Mesenchymal stem cell (in vitro differentiated cells and primary cell): Measurements from ENCODE around the gene RSPH4A.
"Not testable (repeated sequence)": the region's sequence is repeated elsewhere in the genome, so short reads cannot be mapped to it uniquely, and the experiment has no call there.

Experiments used
- DNase-seq: peaks from one replicate; pipeline ENCODE4 v3.0.0-alpha.2; 2013
- H2AFZ ChIP-seq: one replicate; pipeline ENCODE4 v1.6.1; 2013; ENCODE audit warnings: low read depth, mild to moderate bottlenecking, control low read depth, inconsistent platforms, low read length, moderate library complexity
- H2AK5ac ChIP-seq: 2 replicates; pipeline ENCODE4 v1.6.1; 2013; ENCODE audit warnings: low read length, moderate library complexity, mild to moderate bottlenecking, inconsistent platforms; ENCODE audit not compliant: severe bottlenecking
- H2BK120ac ChIP-seq: one replicate; pipeline ENCODE4 v1.6.1; 2013; ENCODE audit warnings: low read depth, mild to moderate bottlenecking, inconsistent platforms, low read length, moderate library complexity
- H2BK12ac ChIP-seq, 2 experiments: one replicate each; pipeline ENCODE4 v1.6.1; 2013; ENCODE audit warnings: inconsistent platforms in 2 of 2, low read length in 2 of 2, mild to moderate bottlenecking in 2 of 2, moderate library complexity in 2 of 2, control low read depth in 1 of 2
- H2BK15ac ChIP-seq: one replicate; pipeline ENCODE4 v1.6.1; 2013; ENCODE audit warnings: mild to moderate bottlenecking, low read depth, inconsistent platforms; ENCODE audit not compliant: poor library complexity, severe bottlenecking
- H2BK5ac ChIP-seq: 2 replicates; pipeline ENCODE4 v1.6.1; 2013; ENCODE audit warnings: low read depth, mild to moderate bottlenecking, low read length, control low read depth, inconsistent platforms; ENCODE audit not compliant: poor library complexity, severe bottlenecking
- H3K14ac ChIP-seq, 2 experiments: one replicate each; pipeline ENCODE4 v1.6.1; 2013; ENCODE audit warnings: inconsistent platforms in 2 of 2, low read length in 2 of 2, control low read depth in 1 of 2, mild to moderate bottlenecking in 1 of 2, moderate library complexity in 1 of 2
- H3K18ac ChIP-seq, 2 experiments: one replicate each; pipeline ENCODE4 v1.6.1; 2013; ENCODE audit warnings: inconsistent platforms in 2 of 2, low read length in 2 of 2, control low read depth in 1 of 2, low read depth in 1 of 2, mild to moderate bottlenecking in 1 of 2
- H3K23ac ChIP-seq, 2 experiments: one replicate each; pipeline ENCODE4 v1.6.1; 2013; ENCODE audit warnings: inconsistent platforms in 2 of 2, low read length in 2 of 2, mild to moderate bottlenecking in 2 of 2, moderate library complexity in 2 of 2, control low read depth in 1 of 2
- H3K27ac ChIP-seq: 2 replicates; pipeline ENCODE4 v1.5.1; 2013; ENCODE audit warnings: mild to moderate bottlenecking, moderate library complexity, low read length, control low read depth, inconsistent platforms; ENCODE audit not compliant: poor library complexity, severe bottlenecking
- H3K27me3 ChIP-seq, 2 experiments: 2 replicates each; pipeline versions ENCODE4 v1.6.1 to v1.7.0; 2013; ENCODE audit warnings: low read length in 2 of 2, mild to moderate bottlenecking in 2 of 2, moderate library complexity in 2 of 2, control low read depth in 1 of 2, inconsistent platforms in 1 of 2; ENCODE audit not compliant: control insufficient read depth in 1 of 2, insufficient read depth in 1 of 2
- H3K36me3 ChIP-seq, 2 experiments: 2 replicates each; pipeline versions ENCODE4 v1.6.1 to v1.7.0; 2013; ENCODE audit warnings: low read length in 2 of 2, control low read depth in 1 of 2, inconsistent platforms in 1 of 2, low read depth in 1 of 2, mild to moderate bottlenecking in 1 of 2; ENCODE audit not compliant: insufficient read depth in 2 of 2, control insufficient read depth in 1 of 2
- H3K4ac ChIP-seq, 2 experiments: one replicate each; pipeline ENCODE4 v1.6.1; 2013; ENCODE audit warnings: inconsistent platforms in 2 of 2, low read length in 2 of 2, mild to moderate bottlenecking in 2 of 2, moderate library complexity in 2 of 2, control low read depth in 1 of 2, low read depth in 1 of 2
- H3K4me1 ChIP-seq: 2 replicates; pipeline ENCODE4 v1.6.1; 2013; ENCODE audit warnings: low read depth, low read length, control low read depth; ENCODE audit not compliant: control insufficient read depth, insufficient read depth
- H3K4me2 ChIP-seq: 2 replicates; pipeline ENCODE4 v1.6.1; 2013; ENCODE audit warnings: low read length, mild to moderate bottlenecking, inconsistent platforms; ENCODE audit not compliant: poor library complexity, severe bottlenecking
- H3K4me3 ChIP-seq, 2 experiments: 2 replicates each; pipeline versions ENCODE4 v1.5.1 to v1.7.0; 2013; ENCODE audit warnings: low read length in 2 of 2, mild to moderate bottlenecking in 2 of 2, control low read depth in 1 of 2, low read depth in 1 of 2; ENCODE audit not compliant: insufficient read depth in 1 of 2
- H3K79me1 ChIP-seq: replicated peaks from 2 replicates; pipeline ENCODE4 v1.6.1; 2013; ENCODE audit warnings: mild to moderate bottlenecking, control low read depth, low read length, inconsistent platforms; ENCODE audit not compliant: poor library complexity, severe bottlenecking
- H3K9ac ChIP-seq: 2 replicates; pipeline ENCODE4 v1.7.0; 2013; ENCODE audit warnings: mild to moderate bottlenecking, low read length, moderate library complexity
- H3K9me3 ChIP-seq: 2 replicates; pipeline ENCODE4 v1.7.0; 2013; ENCODE audit warnings: mild to moderate bottlenecking, low read length; ENCODE audit not compliant: control insufficient read depth
- H4K8ac ChIP-seq: one replicate; pipeline ENCODE4 v1.6.1; 2013; ENCODE audit warnings: inconsistent platforms, mild to moderate bottlenecking, low read length, moderate library complexity
- H4K91ac ChIP-seq: one replicate; pipeline ENCODE4 v1.6.1; 2013; ENCODE audit warnings: mild to moderate bottlenecking, low read length, inconsistent platforms
- WGBS: methylation state at CpG from one replicate; pipeline ENCODE4 v1.1.7; 2013; ENCODE audit warnings: mixed read lengths; 5-methylcytosine and 5-hydroxymethylcytosine counted together

The RSPH4A gene

DNA sequence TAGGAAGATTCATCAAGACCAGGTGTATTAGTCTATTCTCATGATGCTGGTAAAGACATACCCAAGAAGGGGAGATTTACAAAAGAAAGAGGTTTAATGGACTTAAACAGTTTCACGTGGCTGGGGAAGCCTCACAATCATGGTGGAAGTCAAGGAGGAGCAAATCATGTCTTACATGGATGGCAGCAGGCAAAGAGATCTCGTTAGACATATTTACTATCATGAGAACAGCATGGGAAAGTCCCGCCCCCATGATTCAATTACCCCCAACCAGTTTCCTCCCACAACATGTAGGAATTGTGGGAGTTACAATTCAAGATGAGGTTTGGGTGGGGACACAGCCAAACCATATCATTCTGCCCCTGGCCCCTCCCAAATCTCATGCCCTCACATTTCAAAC lies 12.4 kb upstream of the RSPH4A start:
- not testable (repeated sequence) for H3K79me1 ChIP-seq, H3K4me2 ChIP-seq, H2AK5ac ChIP-seq, H3K27me3 ChIP-seq, H3K4me3 ChIP-seq, H2AFZ ChIP-seq, H3K9me3 ChIP-seq, H3K4ac ChIP-seq, H3K4me1 ChIP-seq, H4K8ac ChIP-seq, H3K14ac ChIP-seq, H3K23ac ChIP-seq, H2BK12ac ChIP-seq, H2BK120ac ChIP-seq, H3K9ac ChIP-seq, H2BK5ac ChIP-seq, H3K18ac ChIP-seq, DNase-seq, H3K27ac ChIP-seq, H4K91ac ChIP-seq, H2BK15ac ChIP-seq
- peaks cover 0 to 46% of the 10 kb centered on the region in 2 experiments for H3K36me3 ChIP-seq
- 100% methylated on average over 1 of the region's 3 CpGs for WGBS

DNA sequence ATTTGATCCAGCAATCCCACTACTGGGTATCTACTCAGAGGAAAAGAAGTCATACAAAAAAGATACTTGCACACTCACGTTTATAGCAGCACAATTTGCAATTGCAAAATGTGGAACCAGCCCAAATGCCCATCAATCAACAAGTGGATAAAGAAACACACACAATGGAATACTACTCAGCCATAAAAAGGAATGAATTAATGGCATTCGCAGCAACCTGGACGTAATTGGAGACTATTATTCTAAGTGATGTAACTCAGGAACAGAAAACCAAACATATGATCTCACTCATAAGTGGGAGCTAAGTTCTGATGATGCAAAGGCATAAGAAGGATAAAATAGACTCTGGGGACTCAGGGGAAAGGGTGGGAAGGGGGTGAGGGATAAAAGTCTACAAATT lies 11.4 kb upstream of the RSPH4A start:
- not testable (repeated sequence) for H2AFZ ChIP-seq, H3K27me3 ChIP-seq, H3K14ac ChIP-seq, H4K91ac ChIP-seq, H3K79me1 ChIP-seq, H2BK15ac ChIP-seq, H3K4ac ChIP-seq, H2BK120ac ChIP-seq, H2BK12ac ChIP-seq, H3K4me2 ChIP-seq, H2AK5ac ChIP-seq, H3K9me3 ChIP-seq, H4K8ac ChIP-seq, H3K9ac ChIP-seq, H3K4me1 ChIP-seq, H3K18ac ChIP-seq, H2BK5ac ChIP-seq, DNase-seq, H3K4me3 ChIP-seq, H3K27ac ChIP-seq, H3K23ac ChIP-seq
- WGBS, result 83% methylated on average over 1 of the region's 3 CpGs
- peaks cover 0 to 42% of the 10 kb centered on the region in 2 experiments for H3K36me3 ChIP-seq

DNA sequence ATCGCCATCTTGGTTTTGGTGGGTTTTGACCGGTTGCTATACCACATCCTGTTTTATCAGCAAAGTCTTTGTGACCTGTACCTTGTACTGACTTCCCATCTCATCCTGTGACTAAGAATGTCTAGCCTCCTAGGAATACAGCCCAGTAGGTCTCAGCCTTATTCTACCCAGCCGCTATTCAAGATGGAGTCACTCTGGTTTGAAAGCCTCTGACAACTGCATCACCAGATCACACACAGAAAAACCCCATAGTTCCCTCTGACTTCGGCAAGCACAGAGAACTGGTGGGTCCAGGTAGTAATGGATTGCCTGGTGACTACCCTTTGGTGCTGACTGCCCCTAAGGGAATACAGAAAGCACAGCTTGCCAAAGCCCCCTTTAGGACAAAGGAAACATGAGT lies 10.3 kb upstream of the RSPH4A start:
- no peak overlapping the region for H4K8ac ChIP-seq
- no peaks in the 10 kb centered on the region for H3K27me3 ChIP-seq
- WGBS, result 91% methylated on average over 4 of the region's 4 CpGs
- no peak overlapping the region for H4K91ac ChIP-seq
- no peaks in the 10 kb centered on the region for H3K79me1 ChIP-seq
- no peak overlapping the region for H3K4me2 ChIP-seq
- H3K4me3 ChIP-seq, result no peak overlapping the region
- H3K18ac ChIP-seq, result no peak overlapping the region
- H2BK120ac ChIP-seq, result no peak overlapping the region
- no peak overlapping the region for H3K4ac ChIP-seq
- peaks cover 0 to 38% of the 10 kb centered on the region in 2 experiments for H3K36me3 ChIP-seq
- no peaks in the 10 kb centered on the region for H3K4me1 ChIP-seq
- H3K14ac ChIP-seq, result no peak overlapping the region
- no peak overlapping the region for H3K23ac ChIP-seq
- no peak overlapping the region for H2BK15ac ChIP-seq
- H3K9ac ChIP-seq, result no peak overlapping the region
- no peaks in the 10 kb centered on the region for H3K9me3 ChIP-seq
- no peak for DNase-seq
- H2BK5ac ChIP-seq, result no peak overlapping the region
- H2AFZ ChIP-seq, result no peak overlapping the region
- no peak overlapping the region for H3K27ac ChIP-seq
- no peak overlapping the region for H2AK5ac ChIP-seq
- no peak overlapping the region for H2BK12ac ChIP-seq

DNA sequence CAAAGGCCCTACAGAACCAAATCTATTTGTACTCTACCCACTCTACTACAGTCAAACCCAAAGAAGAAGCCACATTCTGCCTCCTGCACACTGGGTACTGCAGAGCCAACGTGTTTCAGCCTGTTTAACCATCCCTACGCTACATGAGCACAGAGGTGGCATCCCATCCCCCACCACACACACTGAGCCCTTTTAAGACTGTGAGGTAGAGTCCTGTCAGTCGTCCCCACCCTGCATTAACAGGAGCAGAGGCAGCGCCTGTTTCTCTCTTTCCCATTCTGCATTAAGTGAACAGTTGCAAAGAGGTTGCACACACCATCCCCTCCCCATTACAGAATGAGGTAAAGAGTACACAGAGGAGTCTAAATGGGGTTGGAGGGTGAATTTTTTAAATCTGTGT lies 5.2 kb upstream of the RSPH4A start:
- Histone ChIP-seq H2BK12ac (no peak overlapping the region), H2AK5ac (no peak overlapping the region), H3K14ac (no peak overlapping the region), H3K4me2 (no peak overlapping the region), H3K27me3 (no peaks in the 10 kb centered on the region), H3K4ac (no peak overlapping the region), H3K23ac (no peak overlapping the region), H3K4me1 (no peaks in the 10 kb centered on the region), H4K8ac (no peak overlapping the region), H2BK5ac (no peak overlapping the region), H2BK15ac (no peak overlapping the region), H3K36me3 (peaks cover 0 to 4% of the 10 kb centered on the region in 2 experiments), H3K4me3 (no peak overlapping the region), H3K27ac (no peak overlapping the region), H4K91ac (no peak overlapping the region), H3K9ac (no peak overlapping the region), H3K18ac (no peak overlapping the region), H3K79me1 (no peaks in the 10 kb centered on the region), H2BK120ac (no peak overlapping the region), H2AFZ (no peak overlapping the region), H3K9me3 (no peaks in the 10 kb centered on the region)
- WGBS, result 52% methylated on average over 4 of the region's 4 CpGs
- DNase-seq, result no peak
